ENCODE data around the gene POLN. TPM values are rescaled to one million over a fixed set of nuclear protein-coding genes. Genes with fewer than 3 reads are reported as not detected.

POLN gene
- total RNA-seq, 1 experiment from 2014 or later: 3.5 TPM

DNA sequence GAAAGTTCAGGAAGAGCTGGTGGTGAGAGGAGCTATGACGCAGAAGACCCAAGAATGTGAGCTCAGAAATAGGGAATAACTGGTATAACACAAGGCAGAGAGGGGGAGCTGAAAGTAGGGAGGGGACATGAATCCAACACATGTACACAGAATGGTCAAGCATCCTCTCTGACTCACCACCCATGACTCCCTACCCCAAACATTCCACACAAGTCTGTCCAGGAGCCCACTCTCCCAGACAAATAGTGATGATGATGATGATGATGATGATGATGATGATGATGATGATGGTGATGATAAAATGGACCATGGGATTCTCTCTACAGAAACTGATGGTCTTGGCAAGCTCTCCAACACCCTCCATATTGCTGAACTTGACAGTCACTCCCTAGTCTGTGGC is 136.4 kb downstream of the POLN start (continued):
- TF ChIP-seq, protein P1, sequence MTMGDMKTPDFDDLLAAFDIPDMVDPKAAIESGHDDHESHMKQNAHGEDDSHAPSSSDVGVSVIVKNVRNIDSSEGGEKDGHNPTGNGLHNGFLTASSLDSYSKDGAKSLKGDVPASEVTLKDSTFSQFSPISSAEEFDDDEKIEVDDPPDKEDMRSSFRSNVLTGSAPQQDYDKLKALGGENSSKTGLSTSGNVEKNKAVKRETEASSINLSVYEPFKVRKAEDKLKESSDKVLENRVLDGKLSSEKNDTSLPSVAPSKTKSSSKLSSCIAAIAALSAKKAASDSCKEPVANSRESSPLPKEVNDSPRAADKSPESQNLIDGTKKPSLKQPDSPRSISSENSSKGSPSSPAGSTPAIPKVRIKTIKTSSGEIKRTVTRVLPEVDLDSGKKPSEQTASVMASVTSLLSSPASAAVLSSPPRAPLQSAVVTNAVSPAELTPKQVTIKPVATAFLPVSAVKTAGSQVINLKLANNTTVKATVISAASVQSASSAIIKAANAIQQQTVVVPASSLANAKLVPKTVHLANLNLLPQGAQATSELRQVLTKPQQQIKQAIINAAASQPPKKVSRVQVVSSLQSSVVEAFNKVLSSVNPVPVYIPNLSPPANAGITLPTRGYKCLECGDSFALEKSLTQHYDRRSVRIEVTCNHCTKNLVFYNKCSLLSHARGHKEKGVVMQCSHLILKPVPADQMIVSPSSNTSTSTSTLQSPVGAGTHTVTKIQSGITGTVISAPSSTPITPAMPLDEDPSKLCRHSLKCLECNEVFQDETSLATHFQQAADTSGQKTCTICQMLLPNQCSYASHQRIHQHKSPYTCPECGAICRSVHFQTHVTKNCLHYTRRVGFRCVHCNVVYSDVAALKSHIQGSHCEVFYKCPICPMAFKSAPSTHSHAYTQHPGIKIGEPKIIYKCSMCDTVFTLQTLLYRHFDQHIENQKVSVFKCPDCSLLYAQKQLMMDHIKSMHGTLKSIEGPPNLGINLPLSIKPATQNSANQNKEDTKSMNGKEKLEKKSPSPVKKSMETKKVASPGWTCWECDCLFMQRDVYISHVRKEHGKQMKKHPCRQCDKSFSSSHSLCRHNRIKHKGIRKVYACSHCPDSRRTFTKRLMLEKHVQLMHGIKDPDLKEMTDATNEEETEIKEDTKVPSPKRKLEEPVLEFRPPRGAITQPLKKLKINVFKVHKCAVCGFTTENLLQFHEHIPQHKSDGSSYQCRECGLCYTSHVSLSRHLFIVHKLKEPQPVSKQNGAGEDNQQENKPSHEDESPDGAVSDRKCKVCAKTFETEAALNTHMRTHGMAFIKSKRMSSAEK (CRISPR knock-in tag; IDR thresholded peaks at IDR 0.05; ENCODE audit: borderline replicate concordance): no peak
- TF ChIP-seq NFATC4 (CRISPR knock-in tag; IDR thresholded peaks at IDR 0.05) (no peak), NFYB (CRISPR knock-in tag; conservative IDR thresholded peaks at IDR 0.05; ENCODE audit: low read depth) (no peak), ELF4 (CRISPR knock-in tag; IDR thresholded peaks at IDR 0.05; ENCODE audit: low read depth) (no peak)
- TF ChIP-seq, protein P2, sequence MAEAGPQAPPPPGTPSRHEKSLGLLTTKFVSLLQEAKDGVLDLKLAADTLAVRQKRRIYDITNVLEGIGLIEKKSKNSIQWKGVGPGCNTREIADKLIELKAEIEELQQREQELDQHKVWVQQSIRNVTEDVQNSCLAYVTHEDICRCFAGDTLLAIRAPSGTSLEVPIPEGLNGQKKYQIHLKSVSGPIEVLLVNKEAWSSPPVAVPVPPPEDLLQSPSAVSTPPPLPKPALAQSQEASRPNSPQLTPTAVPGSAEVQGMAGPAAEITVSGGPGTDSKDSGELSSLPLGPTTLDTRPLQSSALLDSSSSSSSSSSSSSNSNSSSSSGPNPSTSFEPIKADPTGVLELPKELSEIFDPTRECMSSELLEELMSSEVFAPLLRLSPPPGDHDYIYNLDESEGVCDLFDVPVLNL (CRISPR knock-in tag; IDR thresholded peaks at IDR 0.05; ENCODE audit: borderline replicate concordance, low read depth): no peak
- TF ChIP-seq, protein P3, sequence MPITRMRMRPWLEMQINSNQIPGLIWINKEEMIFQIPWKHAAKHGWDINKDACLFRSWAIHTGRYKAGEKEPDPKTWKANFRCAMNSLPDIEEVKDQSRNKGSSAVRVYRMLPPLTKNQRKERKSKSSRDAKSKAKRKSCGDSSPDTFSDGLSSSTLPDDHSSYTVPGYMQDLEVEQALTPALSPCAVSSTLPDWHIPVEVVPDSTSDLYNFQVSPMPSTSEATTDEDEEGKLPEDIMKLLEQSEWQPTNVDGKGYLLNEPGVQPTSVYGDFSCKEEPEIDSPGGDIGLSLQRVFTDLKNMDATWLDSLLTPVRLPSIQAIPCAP (CRISPR knock-in tag; IDR thresholded peaks at IDR 0.05): no peak

DNA sequence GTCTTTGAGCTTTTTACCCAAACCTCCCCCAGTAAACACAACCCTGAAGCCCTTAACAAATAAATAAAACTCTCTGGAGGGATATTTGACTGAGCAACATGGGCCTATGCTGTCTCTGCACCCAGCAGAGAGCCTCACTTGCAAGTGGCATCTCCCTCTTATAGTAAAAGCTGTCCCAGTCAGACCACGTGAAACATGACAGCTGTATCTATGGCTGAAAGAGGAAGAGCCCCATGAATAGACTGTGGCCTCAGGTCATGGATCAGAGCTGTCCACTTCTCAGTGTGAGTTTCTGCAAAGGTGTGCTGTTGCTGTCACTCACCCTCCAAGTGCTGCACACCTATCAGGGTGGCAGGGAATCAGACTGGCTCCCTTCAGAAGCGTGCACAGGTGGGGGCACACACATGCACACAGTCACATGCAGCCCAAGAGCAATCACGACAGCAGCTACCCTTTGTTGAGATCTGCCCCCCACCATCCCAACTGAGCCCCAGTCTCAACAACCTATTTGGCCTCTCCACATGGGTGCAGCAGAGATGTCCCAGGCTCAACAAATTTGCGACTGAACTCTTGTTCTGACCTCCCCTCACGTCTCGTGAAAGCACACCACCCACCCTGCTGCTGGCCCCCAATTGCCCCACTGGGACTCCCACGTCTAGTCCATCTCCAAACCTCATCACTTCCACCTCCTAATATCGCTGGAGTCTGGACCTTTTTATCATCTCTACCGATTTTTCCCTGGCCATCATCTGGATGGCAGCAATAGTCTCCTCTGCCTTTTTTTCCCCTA is 137.2 kb downstream of the POLN start:
- ChIA-PET CTCF (no interaction called here), POLR2A (interaction anchor here (1.2 kb wide), 1 partner anchor 18 kb away, joined by 3 read pairs; no protein-coding TSS in a partner anchor)
- ATAC-seq (no peak), DNase-seq (ENCODE audit: low spot score) (no peak)
- Mint-ChIP-seq H3K36me3 (no peaks in the 10 kb centered on the region), H3K4me3 (no peak overlapping the region), H3K4me1 (no peaks in the 10 kb centered on the region), H3K27ac (no peak overlapping the region), H3K27me3 (ENCODE audit: low read depth) (peaks cover 25% of the 10 kb centered on the region), H3K9me3 (peaks cover 17% of the 10 kb centered on the region)
- no peak for TF ChIP-seq ZNF396 (CRISPR knock-in tag; IDR thresholded peaks at IDR 0.05; ENCODE audit: borderline replicate concordance)

DNA sequence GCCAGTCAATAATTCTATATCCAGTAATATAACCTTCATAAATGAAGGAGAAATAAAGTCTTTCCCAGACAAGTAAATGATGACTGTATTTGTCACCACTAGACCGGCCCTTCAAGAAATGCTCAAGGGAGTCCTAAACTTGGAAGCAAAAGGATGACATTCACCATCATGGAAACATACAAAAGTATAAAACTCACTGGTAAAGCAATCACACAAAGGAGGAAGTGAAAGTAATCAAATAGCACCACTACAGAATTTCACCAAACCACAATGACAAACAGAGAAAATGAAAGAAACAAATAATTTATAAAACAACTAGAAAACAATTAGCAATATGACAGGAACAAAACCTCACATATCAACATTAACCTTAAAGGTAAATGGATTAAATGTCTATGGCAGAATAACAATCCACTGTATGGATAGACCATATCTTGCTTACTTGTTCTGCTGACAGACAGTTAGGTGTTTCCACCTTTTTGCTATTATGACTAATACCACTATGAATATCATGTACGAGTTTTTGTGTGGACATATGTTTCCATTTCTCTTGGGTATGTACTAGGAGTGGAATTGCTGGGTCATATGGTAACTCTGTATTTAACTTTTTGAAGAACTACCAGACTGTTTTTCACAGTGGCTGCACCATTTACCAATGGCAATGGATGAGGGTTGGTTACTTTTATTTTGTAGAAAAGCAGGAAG is 137.9 kb downstream of the POLN start:
- peaks cover 21% of the 10 kb centered on the region for H3K27me3 Mint-ChIP-seq (ENCODE audit: low read depth)
- DNase-seq (ENCODE audit: low spot score) (no peak), ATAC-seq (no peak)
- ChIA-PET CTCF (no interaction called here), POLR2A (no interaction called here)
- no peaks in the 10 kb centered on the region for H3K4me1 Mint-ChIP-seq
- no peaks in the 10 kb centered on the region for H3K36me3 Mint-ChIP-seq
- no peak overlapping the region for H3K4me3 Mint-ChIP-seq
- H3K9me3 Mint-ChIP-seq: peaks cover 17% of the 10 kb centered on the region
- H3K27ac Mint-ChIP-seq: no peak overlapping the region
- TF ChIP-seq ZNF121 (CRISPR knock-in tag; IDR thresholded peaks at IDR 0.05) (no peak), ZNF232 (CRISPR knock-in tag; IDR thresholded peaks at IDR 0.05) (no peak), SP1 (CRISPR knock-in tag; conservative IDR thresholded peaks at IDR 0.05) (no peak), CBFB (CRISPR knock-in tag; IDR thresholded peaks at IDR 0.05; ENCODE audit: low read depth) (no peak)
- TF ChIP-seq, protein P4, sequence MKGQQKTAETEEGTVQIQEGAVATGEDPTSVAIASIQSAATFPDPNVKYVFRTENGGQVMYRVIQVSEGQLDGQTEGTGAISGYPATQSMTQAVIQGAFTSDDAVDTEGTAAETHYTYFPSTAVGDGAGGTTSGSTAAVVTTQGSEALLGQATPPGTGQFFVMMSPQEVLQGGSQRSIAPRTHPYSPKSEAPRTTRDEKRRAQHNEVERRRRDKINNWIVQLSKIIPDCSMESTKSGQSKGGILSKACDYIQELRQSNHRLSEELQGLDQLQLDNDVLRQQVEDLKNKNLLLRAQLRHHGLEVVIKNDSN (CRISPR knock-in tag; IDR thresholded peaks at IDR 0.05): no peak
- TF ChIP-seq, protein P5, sequence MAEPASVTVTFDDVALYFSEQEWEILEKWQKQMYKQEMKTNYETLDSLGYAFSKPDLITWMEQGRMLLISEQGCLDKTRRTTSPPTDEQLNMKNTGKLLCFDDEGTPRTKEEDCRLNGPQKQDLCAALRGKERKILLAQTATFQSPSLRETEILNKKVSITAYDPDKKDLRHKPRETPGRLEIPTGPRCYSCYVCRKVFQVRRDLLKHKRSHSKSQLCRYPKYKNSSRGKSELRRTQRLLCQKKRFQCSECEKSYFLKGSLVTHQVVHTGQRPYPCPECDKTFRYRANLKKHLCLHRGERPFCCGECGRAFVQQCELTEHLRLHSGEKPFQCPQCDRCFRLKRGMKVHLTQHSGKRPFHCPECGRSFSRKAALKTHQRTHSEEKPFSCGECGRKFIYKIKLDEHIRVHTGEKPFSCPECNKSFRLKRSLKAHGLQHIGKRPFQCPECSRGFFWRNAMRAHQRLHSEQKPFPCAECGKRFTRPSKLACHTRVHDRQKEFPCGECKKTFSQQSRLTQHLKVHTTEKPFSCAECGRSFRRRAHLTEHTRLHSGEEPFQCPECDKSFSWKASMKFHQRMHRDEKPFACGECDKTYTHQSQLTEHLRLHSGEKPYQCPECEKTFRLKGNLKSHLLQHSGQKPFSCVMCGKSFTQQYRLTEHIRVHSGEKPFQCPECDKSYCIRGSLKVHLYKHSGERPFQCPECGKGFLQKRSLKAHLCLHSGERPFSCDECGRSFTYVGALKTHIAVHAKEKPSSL (CRISPR knock-in tag; conservative IDR thresholded peaks at IDR 0.05): no peak
- TF ChIP-seq, protein P6, sequence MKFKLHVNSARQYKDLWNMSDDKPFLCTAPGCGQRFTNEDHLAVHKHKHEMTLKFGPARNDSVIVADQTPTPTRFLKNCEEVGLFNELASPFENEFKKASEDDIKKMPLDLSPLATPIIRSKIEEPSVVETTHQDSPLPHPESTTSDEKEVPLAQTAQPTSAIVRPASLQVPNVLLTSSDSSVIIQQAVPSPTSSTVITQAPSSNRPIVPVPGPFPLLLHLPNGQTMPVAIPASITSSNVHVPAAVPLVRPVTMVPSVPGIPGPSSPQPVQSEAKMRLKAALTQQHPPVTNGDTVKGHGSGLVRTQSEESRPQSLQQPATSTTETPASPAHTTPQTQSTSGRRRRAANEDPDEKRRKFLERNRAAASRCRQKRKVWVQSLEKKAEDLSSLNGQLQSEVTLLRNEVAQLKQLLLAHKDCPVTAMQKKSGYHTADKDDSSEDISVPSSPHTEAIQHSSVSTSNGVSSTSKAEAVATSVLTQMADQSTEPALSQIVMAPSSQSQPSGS (CRISPR knock-in tag; IDR thresholded peaks at IDR 0.05; ENCODE audit: borderline replicate concordance, low read depth): no peak
- TF ChIP-seq, protein P7, sequence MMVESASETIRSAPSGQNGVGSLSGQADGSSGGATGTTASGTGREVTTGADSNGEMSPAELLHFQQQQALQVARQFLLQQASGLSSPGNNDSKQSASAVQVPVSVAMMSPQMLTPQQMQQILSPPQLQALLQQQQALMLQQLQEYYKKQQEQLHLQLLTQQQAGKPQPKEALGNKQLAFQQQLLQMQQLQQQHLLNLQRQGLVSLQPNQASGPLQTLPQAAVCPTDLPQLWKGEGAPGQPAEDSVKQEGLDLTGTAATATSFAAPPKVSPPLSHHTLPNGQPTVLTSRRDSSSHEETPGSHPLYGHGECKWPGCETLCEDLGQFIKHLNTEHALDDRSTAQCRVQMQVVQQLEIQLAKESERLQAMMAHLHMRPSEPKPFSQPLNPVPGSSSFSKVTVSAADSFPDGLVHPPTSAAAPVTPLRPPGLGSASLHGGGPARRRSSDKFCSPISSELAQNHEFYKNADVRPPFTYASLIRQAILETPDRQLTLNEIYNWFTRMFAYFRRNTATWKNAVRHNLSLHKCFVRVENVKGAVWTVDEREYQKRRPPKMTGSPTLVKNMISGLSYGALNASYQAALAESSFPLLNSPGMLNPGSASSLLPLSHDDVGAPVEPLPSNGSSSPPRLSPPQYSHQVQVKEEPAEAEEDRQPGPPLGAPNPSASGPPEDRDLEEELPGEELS (CRISPR knock-in tag; IDR thresholded peaks at IDR 0.05): no peak

Measured in WTC11 (cell line).